Stimulated activated CD4-positive, alpha-beta T cell treated with anti-CD3 and anti-CD28 coated beads, Interleukin-4, amount 100 ng/mL, for 4 hours (primary cell): ENCODE data around the gene DARS1.

Experiments
- DNase-seq, 2 experiments: peaks; one replicate each; pipeline ENCODE4 v3.0.0-alpha.2; 2020

DARS1 gene

DNA sequence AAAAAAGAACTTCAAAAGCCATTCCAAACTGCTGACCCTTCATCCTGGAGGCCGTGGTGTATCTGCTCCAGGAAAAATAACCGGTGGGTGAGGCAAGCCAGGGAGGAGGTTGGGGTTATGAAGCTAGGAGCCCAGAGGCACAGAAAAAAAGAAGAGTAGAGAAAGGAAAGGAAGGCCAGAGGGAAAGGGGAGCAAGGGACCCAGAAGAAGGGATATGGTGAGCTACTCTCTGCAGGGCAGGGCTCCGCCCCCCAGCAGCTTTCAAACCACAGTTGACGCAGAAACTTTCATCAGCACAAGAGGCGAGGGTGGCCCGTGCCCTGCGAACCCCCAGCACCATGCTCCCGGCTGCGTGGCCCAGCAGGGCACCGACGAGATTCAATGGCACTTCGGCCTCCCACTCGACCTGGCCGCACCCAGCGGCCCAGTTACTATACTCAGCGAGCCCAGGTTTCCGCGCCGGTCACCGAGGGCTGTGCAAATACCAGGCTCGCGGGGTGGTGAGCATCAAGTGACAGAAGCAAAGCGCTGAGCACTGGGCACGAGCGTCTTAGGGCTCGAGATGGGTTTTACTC, 109.8 kb downstream of the DARS1 start:
- peak; percentile 64 to 75 for DNase-seq

GRCh38 chr2:135874777-135875365, 110.6 kb downstream of the DARS1 start:
- no peak for DNase-seq

- no peak for DNase-seq
Measured at GRCh38 chr2:135870571-135870970, 114.9 kb downstream of the DARS1 start.

- DNase-seq = no peak
Measured at GRCh38 chr2:135863233-135863632, 122.2 kb downstream of the DARS1 start.

GRCh38 chr2:135862718-135863117, 122.7 kb downstream of the DARS1 start:
- DNase-seq = no peak
